ENCODE data around the gene PIEZO2. TPM values are rescaled to one million over a fixed set of nuclear protein-coding genes. Genes with fewer than 3 reads are reported as not detected.

Gene PIEZO2
- total and polyA plus RNA-seq, 2 of the 8 experiments (the other 6 are each of a cell fraction or from before 2014, with no cell fraction given): 4.7 to 16.5 TPM

- H3K4me3 ChIP-seq (ENCODE audit: extremely low read depth in 1 of 4, insufficient read depth in 2 of 4, low read depth in 3 of 4, low read length in 4 of 4): no peak overlapping the region
- ChIA-PET POLR2A (ENCODE audit: partially characterized antibody) (no interaction called here), CTCF (ENCODE audit: partially characterized antibody) (interaction anchor here (0.6 to 1.2 kb wide), 2 partner anchors 8 to 680 kb away, joined by 3 read pairs; no protein-coding TSS in a partner anchor)
- no peaks in the 10 kb centered on the region for H3K79me2 ChIP-seq (ENCODE audit: control insufficient read depth in 1 of 2, insufficient read depth in 2 of 2, low read length in 2 of 2)
- H4K91ac ChIP-seq (replicated peaks; ENCODE audit: insufficient read length, low read length): no peak overlapping the region
- no peak overlapping the region for H4K5ac ChIP-seq (ENCODE audit: insufficient read length, low read depth, low read length)
- H3K56ac ChIP-seq (replicated peaks; ENCODE audit: insufficient read length, low read depth, low read length): no peak overlapping the region
- peaks cover 0 to 1% (median 0%) of the 10 kb centered on the region in 4 experiments; a peak in 1 of 7 replicates for H3K27me3 ChIP-seq (replicated peaks in 1 of 4; ENCODE audit: control insufficient read depth in 3 of 4, extremely low read depth in 1 of 4, insufficient read depth in 3 of 4, low read length in 3 of 4)
- H2BK5ac ChIP-seq (ENCODE audit: low read depth, low read length): no peak overlapping the region
- no peak overlapping the region for H4K8ac ChIP-seq (ENCODE audit: extremely low read depth, insufficient read depth, low read length)
- H3K4me1 ChIP-seq (replicated peaks in 1 of 4; ENCODE audit: control insufficient read depth in 3 of 4, insufficient read depth in 4 of 4, low read length in 3 of 4): peaks cover 0 to 5% (median 2%) of the 10 kb centered on the region in 4 experiments; a peak in 4 of 7 replicates
- no peak overlapping the region for H3K23ac ChIP-seq (ENCODE audit: insufficient read length)
- H3K9ac ChIP-seq (replicated peaks in 1 of 4; ENCODE audit: extremely low read depth in 1 of 4, low read depth in 3 of 4, low read length in 3 of 4): no peak overlapping the region
- no peak overlapping the region for H2AFZ ChIP-seq (ENCODE audit: low read length)
- DNase-seq (ENCODE audit: low read depth in 1 of 2, low spot score in 2 of 2) (no peak), FAIRE-seq (no peak)
- H3K18ac ChIP-seq (ENCODE audit: extremely low read depth, low read length): no peak overlapping the region
- no peak overlapping the region for H3K4ac ChIP-seq (replicated peaks; ENCODE audit: insufficient read length, low read depth, low read length)
- 82% methylated on average over 1 of the region's 1 CpG; no CpG with 5 or more reads in 1 of the 2 experiments for WGBS, 2 experiments (ENCODE audit: extremely low coverage in 1 of 2, insufficient coverage in 1 of 2, insufficient read length in 1 of 2, insufficient replicate concordance in 2 of 2, low coverage in 1 of 2, low lambda C conversion rate in 2 of 2, missing lambda C conversion rate in 1 of 2)
- H3K23me2 ChIP-seq (ENCODE audit: low read depth, low read length): no peaks in the 10 kb centered on the region
- H3K27ac ChIP-seq (ENCODE audit: low read depth, low read length): no peak overlapping the region
- H2BK12ac ChIP-seq (ENCODE audit: low read depth, low read length): no peak overlapping the region
- H2BK120ac ChIP-seq (replicated peaks; ENCODE audit: low read depth, low read length): no peak overlapping the region
- no peak overlapping the region for H3K14ac ChIP-seq (ENCODE audit: insufficient read length)
- no peak overlapping the region for H2BK15ac ChIP-seq (ENCODE audit: low read length)
- H2BK20ac ChIP-seq (ENCODE audit: low read length): no peak overlapping the region
- H3K4me2 ChIP-seq (ENCODE audit: insufficient read depth in 1 of 2, low read depth in 2 of 2, low read length in 2 of 2): no peak overlapping the region
- H4K20me1 ChIP-seq (replicated peaks in 1 of 2; ENCODE audit: control insufficient read depth in 1 of 2, insufficient read depth in 2 of 2, low read length in 2 of 2): no peaks in the 10 kb centered on the region
- no peaks in the 10 kb centered on the region for H3K9me3 ChIP-seq (ENCODE audit: insufficient read depth in 2 of 2, low read depth in 1 of 2, low read length in 1 of 2)
- no peaks in the 10 kb centered on the region for H3K79me1 ChIP-seq (ENCODE audit: low read depth, low read length)
- no peaks in the 10 kb centered on the region for H3K36me3 ChIP-seq (ENCODE audit: control insufficient read depth in 2 of 4, insufficient read depth in 4 of 4, low read length in 3 of 4)
- no peak overlapping the region for H2AK5ac ChIP-seq (ENCODE audit: low read depth, low read length)
- TF ChIP-seq RFX5 (IDR thresholded peaks at IDR 0.05; ENCODE audit: borderline replicate concordance, low read depth, low read length) (no peak), RNF2 (IDR thresholded peaks at IDR 0.05; ENCODE audit: borderline replicate concordance, low read depth, low read length, missing control alignments, poor library complexity, severe bottlenecking) (no peak), MAFK (IDR thresholded peaks at IDR 0.05; ENCODE audit: low read depth, low read length) (no peak), CHD1 (IDR thresholded peaks at IDR 0.05; ENCODE audit: low read depth, low read length) (no peak), CBX8 (IDR thresholded peaks at IDR 0.05; ENCODE audit: borderline replicate concordance, low read depth, low read length) (no peak), GTF2F1 (IDR thresholded peaks at IDR 0.05; ENCODE audit: borderline replicate concordance, low read depth, low read length) (no peak), CEBPB (IDR thresholded peaks at IDR 0.05; ENCODE audit: low read depth, low read length) (no peak), HDAC2 (IDR thresholded peaks at IDR 0.05; ENCODE audit: borderline replicate concordance in 1 of 2, low read depth in 2 of 2, low read length in 2 of 2) (no peak), RBBP5 (IDR thresholded peaks at IDR 0.05; ENCODE audit: borderline replicate concordance, low read depth, low read length) (no peak), CHD2 (IDR thresholded peaks at IDR 0.05; ENCODE audit: low read length) (no peak), BCL11A (IDR thresholded peaks at IDR 0.05; ENCODE audit: low read depth in 2 of 2, low read length in 2 of 2) (no peak)
- TF ChIP-seq, protein P1, sequence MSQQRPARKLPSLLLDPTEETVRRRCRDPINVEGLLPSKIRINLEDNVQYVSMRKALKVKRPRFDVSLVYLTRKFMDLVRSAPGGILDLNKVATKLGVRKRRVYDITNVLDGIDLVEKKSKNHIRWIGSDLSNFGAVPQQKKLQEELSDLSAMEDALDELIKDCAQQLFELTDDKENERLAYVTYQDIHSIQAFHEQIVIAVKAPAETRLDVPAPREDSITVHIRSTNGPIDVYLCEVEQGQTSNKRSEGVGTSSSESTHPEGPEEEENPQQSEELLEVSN (IDR thresholded peaks at IDR 0.05): no peak
- TF ChIP-seq, protein P2, sequence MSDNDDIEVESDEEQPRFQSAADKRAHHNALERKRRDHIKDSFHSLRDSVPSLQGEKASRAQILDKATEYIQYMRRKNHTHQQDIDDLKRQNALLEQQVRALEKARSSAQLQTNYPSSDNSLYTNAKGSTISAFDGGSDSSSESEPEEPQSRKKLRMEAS (IDR thresholded peaks at IDR 0.05): no peak
Observed at GRCh38 chr18:10842861-10843260, 306.5 kb downstream of the PIEZO2 start.
